ENCODE results near the gene CCT3. TPM values are rescaled to one million over a fixed set of nuclear protein-coding genes. Genes with fewer than 3 reads are reported as not detected.

Gene CCT3
- total RNA-seq, 1 donor: 119 TPM

DNA sequence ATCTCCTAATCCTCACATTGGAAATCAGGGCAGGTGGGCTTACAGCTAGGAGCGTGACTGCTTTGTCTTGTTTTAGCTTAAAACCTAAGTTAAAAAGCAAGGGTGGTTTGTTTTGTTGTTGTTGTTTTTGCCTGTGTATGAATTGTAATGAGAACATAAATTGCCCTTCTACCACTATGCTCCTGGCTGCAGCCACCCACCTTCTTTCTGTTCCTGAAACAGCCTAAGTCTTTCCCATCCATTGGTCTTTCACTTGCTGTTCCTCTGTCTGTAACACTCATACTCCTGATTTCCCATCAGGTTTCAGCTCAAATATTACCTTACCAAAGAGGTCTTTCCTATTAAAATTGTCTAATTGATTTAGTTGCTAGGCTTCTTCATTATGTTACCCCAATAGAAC is 54.6 kb downstream of the CCT3 start:
- peaks cover 60% of the 10 kb centered on the region for H3K4me1 ChIP-seq (ENCODE audit: insufficient read depth, low read length)
- H3K4me3 ChIP-seq (ENCODE audit: low read length): peak overlapping the region; percentile 89
- no peaks in the 10 kb centered on the region for H3K27me3 ChIP-seq (ENCODE audit: insufficient read depth, low read length)
- H3K9me3 ChIP-seq (ENCODE audit: low read depth, low read length): no peaks in the 10 kb centered on the region

- no peaks in the 10 kb centered on the region for H3K9me3 ChIP-seq (ENCODE audit: low read depth, low read length)
- peak within 1 kb of the TSS; percentile 89 for H3K4me3 ChIP-seq (ENCODE audit: low read length)
- H3K27me3 ChIP-seq (ENCODE audit: insufficient read depth, low read length): no peaks in the 10 kb centered on the region
- H3K4me1 ChIP-seq (ENCODE audit: insufficient read depth, low read length): peaks cover 69% of the 10 kb centered on the region
Measured at GRCh38 chr1:156282479-156283222, 55.4 kb downstream of the CCT3 start, which contains the start of gene SMG5. TSS of gene SMG5 (minus strand) at chr1:156282825. CDS start at chr1:156282680, 145 bp downstream.

DNA sequence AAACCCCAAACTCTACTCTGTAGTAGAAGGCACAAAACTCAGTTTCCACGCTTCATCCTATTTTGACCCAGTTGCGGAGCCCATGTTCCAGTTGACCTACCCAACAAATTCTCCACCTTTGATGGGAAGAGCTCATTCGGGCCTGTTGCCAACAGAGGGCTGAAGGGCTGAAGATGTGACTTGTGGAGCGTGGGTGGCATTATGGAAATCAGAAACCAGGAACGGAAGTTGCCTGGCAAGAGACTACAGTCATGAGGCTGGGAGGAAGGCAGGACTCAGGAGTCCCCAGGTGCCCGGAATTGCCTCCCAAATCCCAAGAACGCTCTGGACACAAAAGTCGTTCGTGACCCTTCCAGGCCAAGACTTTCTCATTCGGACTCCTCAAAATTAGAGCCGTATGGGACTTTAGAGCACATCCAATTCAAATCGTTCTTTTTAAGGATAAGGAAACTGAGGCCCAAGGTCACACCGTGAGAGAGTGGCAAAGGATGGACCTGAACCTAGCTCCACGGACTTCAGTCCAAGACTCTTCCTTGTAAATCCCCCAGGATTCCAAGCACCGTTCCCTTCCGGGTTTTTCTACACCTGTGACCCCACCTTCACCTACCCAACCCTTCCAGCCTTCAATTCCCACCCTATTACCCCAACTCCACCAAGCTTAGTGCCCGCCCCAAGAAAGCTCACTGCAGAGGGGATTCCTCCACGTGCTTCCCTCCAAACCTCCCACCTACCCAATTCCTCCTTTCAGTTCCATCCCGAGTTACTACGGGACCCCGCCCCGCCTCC is 56.2 kb downstream of the CCT3 start:
- H3K4me1 ChIP-seq (ENCODE audit: insufficient read depth, low read length): peaks cover 76% of the 10 kb centered on the region
- no peaks in the 10 kb centered on the region for H3K9me3 ChIP-seq (ENCODE audit: low read depth, low read length)
- no peaks in the 10 kb centered on the region for H3K27me3 ChIP-seq (ENCODE audit: insufficient read depth, low read length)
- H3K4me3 ChIP-seq (ENCODE audit: low read length): peak overlapping the region; percentile 89

DNA sequence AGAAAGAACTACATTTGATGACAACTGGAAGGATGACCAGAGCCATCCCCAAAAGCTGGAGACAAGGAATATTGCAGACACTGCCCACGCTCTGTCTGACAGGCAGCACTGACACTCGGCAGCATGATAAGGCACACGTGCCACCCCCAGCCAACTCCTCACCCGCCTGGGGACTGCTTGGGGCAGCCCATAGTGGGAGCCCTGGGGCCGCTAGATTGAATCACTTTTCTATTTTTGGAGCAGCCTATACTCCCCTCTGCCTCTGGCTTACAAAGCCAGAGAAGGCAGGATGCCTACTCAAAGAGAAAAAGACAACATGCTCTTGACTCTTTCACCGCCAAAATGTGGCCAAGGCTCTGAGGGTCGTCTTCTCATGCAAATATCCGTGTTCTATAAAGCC is 56.8 kb downstream of the CCT3 start:
- Histone ChIP-seq H3K4me3 (ENCODE audit: low read length) (peak overlapping the region; percentile 89), H3K4me1 (ENCODE audit: insufficient read depth, low read length) (peaks cover 82% of the 10 kb centered on the region), H3K9me3 (ENCODE audit: low read depth, low read length) (no peaks in the 10 kb centered on the region), H3K27me3 (ENCODE audit: insufficient read depth, low read length) (no peaks in the 10 kb centered on the region)

DNA sequence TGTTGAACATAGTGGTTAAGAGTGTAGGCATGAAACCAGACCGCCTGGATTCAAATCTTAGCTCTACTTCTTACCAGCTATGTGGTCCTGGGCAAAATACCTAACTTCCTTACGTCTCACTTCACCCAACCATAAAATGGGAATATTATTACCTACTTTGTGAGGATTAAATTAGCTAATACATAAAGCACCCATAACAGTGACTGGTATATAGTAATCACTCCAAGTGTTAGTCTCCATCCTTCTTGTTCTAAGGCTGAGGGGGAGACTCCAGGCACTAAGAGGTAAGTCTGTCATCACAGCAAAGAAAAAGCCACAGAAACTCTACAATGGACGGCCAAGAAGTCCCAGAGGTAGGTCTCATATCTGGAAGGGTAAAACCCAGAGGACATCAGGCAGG is 58.3 kb downstream of the CCT3 start:
- H3K4me1 ChIP-seq (ENCODE audit: insufficient read depth, low read length): peaks cover 88% of the 10 kb centered on the region
- no peaks in the 10 kb centered on the region for H3K27me3 ChIP-seq (ENCODE audit: insufficient read depth, low read length)
- H3K4me3 ChIP-seq (ENCODE audit: low read length): no peak overlapping the region
- no peaks in the 10 kb centered on the region for H3K9me3 ChIP-seq (ENCODE audit: low read depth, low read length)

DNA sequence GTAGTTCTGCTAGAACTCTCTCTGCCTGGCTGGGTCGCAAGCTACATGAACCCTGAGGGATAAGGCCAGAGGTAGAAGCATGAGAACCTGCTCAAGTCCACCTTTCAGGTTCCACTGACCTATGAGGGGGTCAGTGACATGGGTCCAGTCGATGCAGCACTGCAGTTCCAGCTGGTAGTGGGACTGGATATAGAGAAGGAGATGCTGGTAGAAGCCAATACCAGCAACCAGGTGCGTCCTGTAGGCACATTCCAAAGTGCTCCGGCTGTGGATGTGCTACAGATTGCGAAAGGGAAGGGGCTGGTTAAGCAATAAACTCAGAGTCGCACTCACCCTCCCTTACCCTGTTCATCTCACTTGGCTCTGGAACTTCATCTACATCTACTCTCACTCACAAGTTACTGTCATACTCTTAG is 61.1 kb downstream of the CCT3 start:
- Histone ChIP-seq H3K4me1 (ENCODE audit: insufficient read depth, low read length) (peaks cover 67% of the 10 kb centered on the region), H3K9me3 (ENCODE audit: low read depth, low read length) (no peaks in the 10 kb centered on the region), H3K4me3 (ENCODE audit: low read length) (no peak overlapping the region), H3K27me3 (ENCODE audit: insufficient read depth, low read length) (no peaks in the 10 kb centered on the region)

DNA sequence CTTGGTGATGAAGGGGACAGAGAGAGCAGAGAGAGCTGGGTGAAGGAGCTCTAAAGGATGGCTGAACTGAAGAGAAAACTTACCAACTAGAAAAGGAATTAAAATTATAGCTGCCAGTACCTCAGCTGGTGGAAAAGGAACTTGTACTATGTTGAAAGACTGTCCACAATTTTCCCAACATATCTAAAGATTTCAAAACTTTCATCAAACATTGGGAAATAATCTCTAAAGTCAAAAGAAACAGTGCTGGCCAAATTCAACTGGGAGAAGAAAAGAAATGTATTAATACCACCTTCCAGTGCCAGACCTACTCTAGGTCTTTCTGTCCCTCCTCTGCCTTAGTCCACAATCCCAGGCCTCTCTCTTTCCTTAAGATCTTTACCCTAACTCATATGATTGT is 61.6 kb downstream of the CCT3 start:
- Histone ChIP-seq H3K27me3 (ENCODE audit: insufficient read depth, low read length) (no peaks in the 10 kb centered on the region), H3K4me1 (ENCODE audit: insufficient read depth, low read length) (peaks cover 62% of the 10 kb centered on the region)

DNA sequence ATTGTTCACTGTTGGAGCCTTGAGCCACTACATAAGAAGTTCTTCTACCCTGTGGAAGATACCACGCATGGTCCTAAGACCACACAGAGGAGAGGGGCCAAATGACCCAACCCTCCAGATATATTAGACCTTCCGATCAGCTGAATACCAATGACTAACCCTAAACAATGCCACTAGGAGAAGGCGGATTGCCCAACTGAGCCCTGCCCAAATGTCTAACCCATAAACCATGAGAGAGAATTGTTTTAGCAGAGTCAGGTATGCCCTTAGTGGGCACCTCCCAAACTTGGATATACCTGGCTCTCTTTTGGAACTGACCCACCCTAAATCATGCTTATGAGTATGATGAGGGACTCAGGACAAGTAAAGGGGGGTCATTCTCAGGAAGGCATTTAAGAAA is 67.8 kb downstream of the CCT3 start:
- Histone ChIP-seq H3K4me1 (ENCODE audit: insufficient read depth, low read length) (peaks cover 3% of the 10 kb centered on the region), H3K27me3 (ENCODE audit: insufficient read depth, low read length) (no peaks in the 10 kb centered on the region), H3K9me3 (ENCODE audit: low read depth, low read length) (no peaks in the 10 kb centered on the region), H3K4me3 (ENCODE audit: low read length) (no peak overlapping the region)

More for the DNA sequence above, 61.6 kb downstream of the CCT3 start:
- no peaks in the 10 kb centered on the region for H3K9me3 ChIP-seq (ENCODE audit: low read depth, low read length)
- H3K4me3 ChIP-seq (ENCODE audit: low read length): no peak overlapping the region

DNA sequence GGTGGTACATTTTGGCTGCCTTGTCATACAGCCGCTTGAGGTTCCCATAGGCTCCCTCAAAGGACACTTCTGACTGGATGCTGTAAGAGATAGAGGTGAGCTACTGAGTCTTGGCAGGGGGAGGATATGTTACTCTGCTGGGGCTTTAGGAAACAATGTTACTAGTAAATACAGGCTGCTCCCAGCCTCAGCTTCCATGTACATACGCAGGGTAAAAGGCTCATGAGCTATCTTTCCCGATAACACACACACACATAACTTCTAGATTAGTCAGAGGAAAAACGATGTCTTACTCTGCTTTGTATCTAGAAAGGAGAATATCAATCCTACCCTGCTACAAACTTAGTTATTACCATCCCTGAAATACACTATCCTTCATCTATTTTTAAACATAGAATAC is 69.8 kb downstream of the CCT3 start:
- no peaks in the 10 kb centered on the region for H3K4me1 ChIP-seq (ENCODE audit: insufficient read depth, low read length)
- H3K4me3 ChIP-seq (ENCODE audit: low read length): no peak overlapping the region
- no peaks in the 10 kb centered on the region for H3K27me3 ChIP-seq (ENCODE audit: insufficient read depth, low read length)
- no peaks in the 10 kb centered on the region for H3K9me3 ChIP-seq (ENCODE audit: low read depth, low read length)

- no peaks in the 10 kb centered on the region for H3K9me3 ChIP-seq (ENCODE audit: low read depth, low read length)
- H3K27me3 ChIP-seq (ENCODE audit: insufficient read depth, low read length): no peaks in the 10 kb centered on the region
- no peak overlapping the region for H3K4me3 ChIP-seq (ENCODE audit: low read length)
- no peaks in the 10 kb centered on the region for H3K4me1 ChIP-seq (ENCODE audit: insufficient read depth, low read length)
Measured at GRCh38 chr1:156266051-156266450, 72.0 kb downstream of the CCT3 start.

- H3K27me3 ChIP-seq (ENCODE audit: insufficient read depth, low read length): no peaks in the 10 kb centered on the region
- H3K4me1 ChIP-seq (ENCODE audit: insufficient read depth, low read length): no peaks in the 10 kb centered on the region
- no peaks in the 10 kb centered on the region for H3K9me3 ChIP-seq (ENCODE audit: low read depth, low read length)
- H3K4me3 ChIP-seq (ENCODE audit: low read length): no peak overlapping the region
Measured at GRCh38 chr1:156263288-156263655, 74.8 kb downstream of the CCT3 start.

- Histone ChIP-seq H3K27me3 (ENCODE audit: insufficient read depth, low read length) (no peaks in the 10 kb centered on the region), H3K9me3 (ENCODE audit: low read depth, low read length) (no peaks in the 10 kb centered on the region), H3K4me1 (ENCODE audit: insufficient read depth, low read length) (no peaks in the 10 kb centered on the region), H3K4me3 (ENCODE audit: low read length) (no peak overlapping the region)
Measured at GRCh38 chr1:156262461-156263287, 75.4 kb downstream of the CCT3 start.

- Histone ChIP-seq H3K4me1 (ENCODE audit: insufficient read depth, low read length) (no peaks in the 10 kb centered on the region), H3K4me3 (ENCODE audit: low read length) (no peak overlapping the region), H3K27me3 (ENCODE audit: insufficient read depth, low read length) (no peaks in the 10 kb centered on the region), H3K9me3 (ENCODE audit: low read depth, low read length) (no peaks in the 10 kb centered on the region)
Measured at GRCh38 chr1:156260896-156261295, 77.2 kb downstream of the CCT3 start.

DNA sequence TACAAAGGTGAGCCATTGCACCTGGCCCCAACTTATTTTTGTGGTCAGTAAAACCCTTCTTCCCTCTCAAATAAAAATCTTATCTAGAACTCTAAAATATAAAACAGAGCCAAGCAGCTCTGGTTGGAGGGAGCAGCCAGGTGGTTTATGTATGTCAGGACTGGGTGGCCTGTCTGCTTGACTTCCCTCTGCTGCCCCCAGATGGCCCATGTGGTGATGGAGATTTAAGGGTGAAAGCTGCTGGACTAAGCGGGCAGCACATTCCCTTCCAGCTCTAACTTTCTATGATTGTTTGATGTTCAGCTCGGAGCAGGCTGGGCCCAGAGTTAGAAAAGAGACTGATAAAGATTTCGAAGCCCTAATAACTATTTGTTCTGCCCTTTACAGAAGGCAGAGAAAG is 78.3 kb downstream of the CCT3 start:
- Histone ChIP-seq H3K27me3 (ENCODE audit: insufficient read depth, low read length) (no peaks in the 10 kb centered on the region), H3K4me3 (ENCODE audit: low read length) (no peak overlapping the region), H3K9me3 (ENCODE audit: low read depth, low read length) (no peaks in the 10 kb centered on the region), H3K4me1 (ENCODE audit: insufficient read depth, low read length) (no peaks in the 10 kb centered on the region)

All from mononuclear cell (primary cell).